ENCODE results near the gene SCG3.

The SCG3 gene

GRCh38 chr15:51721199-51721960, 40.1 kb downstream of the SCG3 start:
- H3K27ac ChIP-seq, result no peak overlapping the region
- TF ChIP-seq CTCF (conservative IDR thresholded peaks at IDR 0.05; ENCODE audit: low read depth), result no peak
- CTCF ChIA-PET, result interaction anchor here (0.7 kb wide), 1 partner anchor 55 kb away, joined by 3 read pairs; no protein-coding TSS in a partner anchor
- no peak for DNase-seq (ENCODE audit: low spot score)
- POLR2A ChIA-PET (ENCODE audit: low non-redundant PET), result interaction anchor here (0.7 kb wide), 1 partner anchor 49 kb away, joined by 3 read pairs; no protein-coding TSS in a partner anchor

GRCh38 chr15:51724199-51724598, 42.9 kb downstream of the SCG3 start:
- no peak for DNase-seq (ENCODE audit: low spot score)
- ChIA-PET POLR2A (ENCODE audit: low non-redundant PET) (no interaction called here), CTCF (no interaction called here)
- TF ChIP-seq CTCF (conservative IDR thresholded peaks at IDR 0.05; ENCODE audit: low read depth), result no peak
- H3K27ac ChIP-seq, result no peak overlapping the region

- no peak for DNase-seq (ENCODE audit: low spot score)
- no peak overlapping the region for H3K27ac ChIP-seq
- ChIA-PET CTCF (no interaction called here), POLR2A (ENCODE audit: low non-redundant PET) (no interaction called here)
- no peak for TF ChIP-seq CTCF (conservative IDR thresholded peaks at IDR 0.05; ENCODE audit: low read depth)
Measured at GRCh38 chr15:51724673-51725072, 43.4 kb downstream of the SCG3 start.

GRCh38 chr15:51726302-51727073, 45.2 kb downstream of the SCG3 start:
- ChIA-PET CTCF (interaction anchor here (0.6 to 1.4 kb wide), 4 partner anchors 29 to 352 kb away, joined by 3 to 9 read pairs (median 4); no protein-coding TSS in a partner anchor), POLR2A (ENCODE audit: low non-redundant PET) (no interaction called here)
- TF ChIP-seq CTCF (conservative IDR thresholded peaks at IDR 0.05; ENCODE audit: low read depth), result no peak
- DNase-seq (ENCODE audit: low spot score), result peak; percentile 96
- H3K27ac ChIP-seq, result no peak overlapping the region

- DNase-seq (ENCODE audit: low spot score), result no peak
- POLR2A ChIA-PET (ENCODE audit: low non-redundant PET), result no interaction called here
- H3K27ac ChIP-seq, result no peak overlapping the region
- TF ChIP-seq CTCF (conservative IDR thresholded peaks at IDR 0.05; ENCODE audit: low read depth), result no peak
- CTCF ChIA-PET, result interaction anchor here (0.6 to 1.4 kb wide), 2 partner anchors 50 to 139 kb away, joined by 6 to 9 read pairs; no protein-coding TSS in a partner anchor
Measured at GRCh38 chr15:51727141-51727897, 46.0 kb downstream of the SCG3 start.

All from RWPE1 (cell line).